ENCODE results near the gene SPAG9. TPM values are rescaled to one million over a fixed set of nuclear protein-coding genes. Genes with fewer than 3 reads are reported as not detected.
"Not testable (repeated sequence)": the region's sequence is repeated elsewhere in the genome, so short reads cannot be mapped to it uniquely, and the experiment has no call there.

SPAG9 gene
- total RNA-seq, 1 donor from 2014 or later: 307 TPM

DNA sequence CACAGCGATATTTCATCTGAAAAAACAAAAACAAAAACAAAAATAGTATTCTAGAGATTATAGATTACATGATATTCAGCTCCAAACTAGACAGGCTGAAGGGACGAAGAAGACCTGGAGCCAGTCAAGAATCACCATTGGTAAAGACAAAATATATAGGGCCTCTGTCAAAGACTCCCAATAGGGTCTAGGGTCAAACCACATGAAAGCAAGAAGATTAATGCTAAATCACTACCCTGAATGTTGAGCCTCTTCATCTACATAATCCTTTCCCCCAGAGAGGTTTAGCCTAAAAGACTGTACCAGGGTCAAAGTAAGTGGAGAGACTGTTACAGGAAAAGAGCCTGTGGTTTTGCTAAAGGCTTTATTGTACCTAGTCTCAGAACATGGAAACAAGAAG lies 21.9 kb upstream of the SPAG9 start:
- DNase-seq: no peak

DNA sequence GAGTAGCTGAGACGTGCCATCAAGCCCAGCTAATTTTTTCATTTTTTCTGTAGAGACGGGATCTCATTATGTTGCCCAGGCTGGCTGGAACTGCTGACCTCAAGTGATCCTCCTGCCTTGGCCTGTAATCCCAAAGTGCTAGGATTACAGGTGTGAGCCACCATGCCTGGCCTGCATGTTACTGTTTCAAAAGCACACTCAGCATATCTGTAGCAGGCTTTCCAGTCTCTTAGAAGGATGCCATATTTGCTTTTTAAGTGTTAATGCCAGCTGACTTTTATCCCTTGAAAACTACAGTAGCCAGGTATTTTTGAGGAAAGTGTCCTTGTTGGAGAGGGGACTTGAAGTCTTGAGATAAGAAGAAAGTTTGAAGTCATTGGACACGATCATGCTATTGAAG lies 15.3 kb upstream of the SPAG9 start:
- no peak for DNase-seq

DNA sequence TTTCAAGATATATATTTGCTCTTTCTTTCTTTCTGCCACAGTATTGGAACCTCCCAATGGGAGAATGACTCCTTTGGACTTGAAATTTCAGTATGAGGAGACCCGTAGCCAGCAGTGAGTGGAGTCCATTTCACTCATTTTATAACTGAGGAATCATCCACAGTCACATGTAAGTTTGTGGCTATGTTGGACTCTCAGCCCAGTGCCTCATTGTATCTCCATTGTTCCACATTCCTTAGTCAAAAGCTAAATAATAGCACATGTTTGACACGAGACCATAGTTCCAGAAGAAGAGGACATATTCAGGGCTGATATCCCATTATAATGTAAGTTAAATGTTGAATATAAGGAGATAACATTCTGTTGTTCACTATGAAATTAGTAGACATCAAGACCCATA lies 12.7 kb upstream of the SPAG9 start:
- no peak for DNase-seq

DNA sequence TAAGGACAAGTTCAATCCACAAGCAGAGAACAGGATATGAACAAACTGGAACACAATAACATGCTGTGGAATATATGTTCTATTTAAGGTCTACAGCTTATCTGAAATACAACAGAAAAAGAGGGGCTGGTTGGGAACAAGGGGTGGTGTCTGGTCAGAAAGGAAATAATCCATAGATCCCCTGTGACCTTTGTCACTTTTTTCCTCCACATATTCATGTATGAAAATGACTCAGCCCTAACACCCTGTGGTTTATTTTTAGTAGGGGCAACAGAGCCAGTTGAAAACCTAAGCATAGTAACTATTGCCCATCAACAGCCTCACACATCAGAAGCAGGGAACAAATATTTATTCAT lies 12.3 kb upstream of the SPAG9 start:
- DNase-seq: no peak

DNA sequence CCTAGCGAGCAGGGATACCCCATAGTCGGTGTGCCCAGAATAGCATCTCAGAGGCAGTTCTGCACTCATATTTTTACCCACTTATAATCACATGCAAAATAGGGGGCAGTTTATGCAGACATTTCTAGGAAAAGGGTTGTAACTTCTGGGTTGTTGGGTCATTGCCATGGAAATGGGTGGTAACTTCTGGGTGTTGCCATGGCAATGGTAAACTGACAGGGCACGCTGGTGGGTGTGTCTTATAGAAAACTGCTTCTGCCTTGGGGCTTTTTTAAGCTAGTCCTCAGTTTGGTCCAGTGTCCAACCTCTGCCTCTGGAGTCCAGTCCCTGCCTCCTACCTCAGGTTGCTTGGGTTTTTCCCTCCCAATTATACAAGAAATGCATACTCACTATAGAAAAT lies 7.4 kb upstream of the SPAG9 start:
- no peak for DNase-seq

DNA sequence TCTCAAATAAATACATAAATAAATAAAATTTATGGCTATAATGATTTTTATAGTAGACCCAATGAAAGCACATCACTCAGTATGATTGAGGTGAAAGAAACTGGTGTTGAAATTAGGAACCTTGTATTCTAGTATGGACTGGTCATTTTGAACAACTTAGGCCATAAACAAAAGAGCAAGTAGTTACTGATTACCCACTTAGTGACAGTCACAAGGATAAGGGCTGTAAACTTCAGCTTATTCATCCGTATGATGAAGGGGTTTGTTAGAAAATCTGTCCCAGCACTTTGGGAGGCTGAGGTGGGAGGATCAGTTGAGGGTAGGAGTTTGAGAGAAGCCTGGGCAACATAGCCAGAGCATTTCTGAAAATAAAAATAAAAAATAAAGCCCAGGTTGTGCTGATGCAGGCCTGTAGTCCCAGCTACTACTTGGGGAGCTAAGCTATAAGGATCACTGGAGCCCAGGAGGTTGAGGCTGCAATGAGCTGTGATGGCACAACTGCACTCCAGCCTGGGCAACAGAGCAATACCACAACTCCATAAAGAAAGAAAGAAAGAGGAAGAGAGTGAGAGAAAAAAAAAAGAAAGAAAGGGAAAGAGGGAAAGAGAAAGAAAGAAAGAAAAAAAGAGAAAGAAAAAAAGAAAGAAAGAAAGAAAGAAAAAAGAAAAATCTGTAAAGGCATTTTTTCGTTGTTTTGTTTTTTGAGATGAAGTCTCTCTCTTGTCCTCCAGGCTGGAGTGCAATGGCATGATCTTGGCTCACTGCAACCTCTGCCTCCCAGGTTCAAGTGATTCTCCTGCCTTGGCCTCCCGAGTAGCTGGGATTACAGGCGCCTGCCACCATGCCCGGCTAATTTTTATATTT lies 4.2 kb upstream of the SPAG9 start:
- no peak for DNase-seq

DNA sequence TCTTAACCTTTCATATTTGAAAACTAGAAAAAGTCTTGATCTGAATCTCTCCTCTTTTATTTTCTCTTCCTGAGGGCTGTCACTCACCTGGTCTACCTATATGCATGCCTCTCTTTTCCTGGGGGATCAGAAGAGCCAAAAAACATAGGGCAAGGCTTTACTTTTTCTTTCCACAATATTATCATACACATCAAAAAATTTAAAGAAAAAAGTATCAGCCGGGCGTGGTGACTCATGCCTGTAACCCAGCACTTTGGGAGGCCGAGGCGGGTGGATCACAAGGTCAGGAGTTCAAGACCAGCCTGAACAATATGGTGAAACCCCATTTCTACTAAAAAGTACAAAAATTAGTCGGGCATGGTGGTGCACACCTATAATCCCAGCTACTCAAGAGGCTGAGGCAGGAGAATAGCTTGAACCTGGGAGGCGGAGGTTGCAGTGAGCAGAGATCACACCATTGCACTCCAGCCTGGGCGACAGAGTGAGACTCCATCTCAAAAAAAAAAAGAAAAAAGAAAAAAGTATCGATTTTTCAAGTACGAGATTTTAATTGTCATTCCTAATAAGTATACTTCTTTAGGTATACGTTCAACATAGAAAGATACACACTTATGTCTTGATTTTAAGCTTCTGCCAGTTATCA lies 1.9 kb upstream of the SPAG9 start:
- not testable (repeated sequence) for DNase-seq

DNA sequence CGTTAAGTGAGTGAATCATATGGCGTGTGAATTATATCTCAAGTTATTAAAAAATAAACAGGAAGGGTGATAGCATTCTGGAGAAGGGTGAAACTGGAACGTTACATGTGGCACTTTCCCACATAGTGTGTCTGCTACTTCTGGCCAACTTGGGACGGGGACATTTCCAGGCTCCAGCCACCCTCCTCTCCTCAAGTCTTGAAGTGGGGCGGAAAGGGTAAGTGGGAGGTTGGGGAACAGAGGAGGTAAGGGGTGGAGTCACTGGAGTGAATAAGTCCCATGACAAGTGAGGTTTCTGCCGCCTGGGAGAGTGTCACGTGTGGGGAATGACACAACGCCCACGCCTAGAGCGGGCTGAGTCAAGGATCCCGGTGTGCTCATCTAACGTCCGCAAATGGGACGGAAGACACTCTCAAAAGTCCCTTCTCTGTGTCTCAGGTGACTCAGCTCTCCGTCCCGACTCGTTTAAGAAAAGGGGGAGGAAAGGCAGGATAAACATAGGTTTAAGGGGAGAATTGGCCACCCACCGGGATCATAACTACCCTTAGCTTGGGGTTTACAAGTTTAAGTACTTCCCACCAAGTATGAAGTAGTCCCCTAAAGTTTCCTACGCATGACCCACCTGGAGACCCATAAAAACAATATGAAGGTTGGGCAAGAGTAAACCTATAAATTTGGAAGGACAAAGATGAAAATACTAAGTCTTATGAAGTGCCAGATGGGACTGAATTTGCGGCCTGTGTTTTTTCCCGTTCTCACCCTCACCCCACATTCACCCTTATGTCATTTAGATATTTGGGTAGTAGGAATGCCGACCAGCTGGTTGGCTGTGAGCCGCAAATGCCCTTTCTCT lies 1.2 kb upstream of the SPAG9 start:
- DNase-seq: peak; percentile 73

DNA sequence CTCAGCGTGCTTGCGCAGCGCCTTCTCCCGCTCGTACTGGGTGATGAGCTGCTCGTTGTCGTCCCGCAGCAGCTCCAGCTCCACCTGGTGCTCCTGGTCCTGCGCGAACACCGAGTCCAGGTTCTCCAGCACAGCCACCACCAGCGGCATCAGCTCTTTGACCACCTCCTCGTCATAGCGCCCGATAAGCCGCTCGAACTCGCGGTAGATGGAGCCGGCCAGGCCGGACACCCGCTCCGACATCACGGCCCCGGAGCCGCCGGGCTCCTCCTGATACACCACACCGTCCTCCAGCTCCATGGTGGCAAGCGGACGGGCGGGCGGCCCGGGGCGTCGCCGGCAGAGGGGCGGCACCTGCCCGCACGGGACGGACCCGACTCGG lies 320 bp downstream of the SPAG9 start:
- DNase-seq: peak; percentile 36

DNA sequence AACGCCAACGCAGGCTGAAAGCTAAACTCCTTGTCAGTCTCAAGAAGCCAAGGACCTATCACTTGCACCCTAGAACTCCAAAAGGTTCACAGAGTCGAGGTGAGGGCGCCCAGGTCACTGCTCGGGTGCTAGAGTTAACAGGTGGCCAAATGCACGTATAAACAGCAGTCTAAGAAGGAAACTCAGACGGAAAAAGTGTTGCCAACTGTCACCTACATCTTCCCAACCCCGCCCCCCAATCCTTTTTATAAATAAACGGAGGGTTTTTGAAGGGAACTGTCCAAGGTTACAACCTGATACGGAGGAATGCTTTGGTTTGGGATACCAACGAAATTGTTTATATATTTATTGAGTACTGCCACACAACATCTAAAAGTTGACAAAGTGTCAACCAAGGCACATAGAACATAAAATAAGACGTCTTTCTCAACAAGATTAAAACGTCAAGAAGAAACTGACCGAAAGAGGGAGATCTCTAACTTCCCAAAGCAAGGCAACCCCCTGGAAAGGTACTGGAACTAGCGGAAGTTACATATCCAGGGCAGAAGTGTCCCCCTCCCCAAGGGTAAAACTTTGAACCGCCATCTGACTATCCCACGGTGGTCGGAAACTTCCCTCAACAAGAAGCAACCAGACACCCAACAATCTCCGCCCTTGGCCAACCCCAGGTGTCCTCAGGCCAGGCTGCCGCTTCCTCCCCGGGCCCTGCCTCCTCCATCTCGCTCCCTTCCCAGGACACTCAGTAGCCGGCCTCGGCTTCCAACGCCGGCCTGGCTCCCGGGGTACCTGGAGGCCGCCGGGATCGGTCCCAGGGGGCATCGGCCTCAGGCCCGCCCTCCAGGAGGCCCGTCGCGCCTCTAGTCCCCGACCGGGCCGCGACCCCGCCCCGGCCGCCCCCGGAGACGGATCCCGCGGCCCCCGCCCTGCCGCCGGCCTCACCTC lies 982 bp downstream of the SPAG9 start:
- no peak for DNase-seq

DNA sequence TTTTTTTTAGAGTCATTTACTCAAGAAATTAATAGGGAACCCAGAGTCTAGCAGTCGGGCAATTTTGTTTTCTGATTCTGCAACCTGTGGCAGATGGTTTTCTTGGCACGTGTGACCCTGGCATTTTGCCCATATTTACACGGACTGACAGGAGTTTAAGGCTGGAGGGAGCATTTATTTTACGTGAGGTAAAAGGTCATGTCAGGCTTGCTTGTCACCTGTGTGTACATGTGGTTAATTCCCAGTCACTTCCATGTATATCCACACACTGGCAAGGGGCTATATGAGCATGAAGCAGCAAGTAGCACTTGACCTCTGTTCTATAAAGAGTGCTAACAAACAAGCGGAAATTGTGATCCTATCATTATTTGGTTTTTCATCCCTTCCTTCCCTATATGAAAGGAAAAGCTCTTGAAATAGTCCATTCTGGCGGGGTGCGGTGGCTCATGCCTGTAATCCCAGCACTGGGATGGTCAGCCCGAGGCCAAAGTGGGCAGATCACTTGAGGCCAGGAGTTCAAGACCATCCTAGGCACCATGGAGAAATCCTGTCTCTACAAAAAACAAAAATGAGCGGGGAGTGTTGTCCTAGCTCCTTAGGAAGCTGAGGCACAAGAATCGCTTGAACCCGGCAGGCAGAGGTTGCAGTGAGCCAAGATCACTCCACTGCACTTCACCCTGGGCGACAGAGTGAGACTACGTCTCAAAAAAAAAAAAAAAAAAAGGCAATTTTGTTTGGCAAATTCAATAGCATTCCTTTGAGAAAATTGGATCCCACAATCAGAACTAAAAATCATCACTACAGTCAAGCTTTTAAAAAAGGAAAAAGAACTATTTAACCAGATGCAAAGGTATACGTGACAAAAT lies 2.1 kb downstream of the SPAG9 start:
- DNase-seq: no peak

DNA sequence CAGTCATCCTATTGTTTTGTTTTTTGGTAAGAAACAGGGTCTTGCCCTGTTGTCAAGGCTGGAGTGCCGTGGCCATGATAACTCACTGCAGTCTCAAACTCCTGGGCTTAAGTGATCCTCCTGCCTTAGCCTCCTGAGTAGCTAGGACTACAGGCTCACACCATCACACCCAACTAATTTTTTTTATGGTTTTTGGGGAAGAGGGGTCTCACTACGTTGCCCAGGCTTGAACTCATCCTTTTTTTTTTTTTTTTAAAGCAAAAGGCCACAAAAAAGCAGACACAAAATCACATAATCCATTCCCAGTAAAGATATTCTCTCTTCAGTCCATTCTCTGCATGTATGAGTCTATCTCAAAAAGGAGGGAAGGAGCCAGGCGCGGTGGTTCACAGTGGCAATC lies 5.5 kb downstream of the SPAG9 start:
- no peak for DNase-seq

DNA sequence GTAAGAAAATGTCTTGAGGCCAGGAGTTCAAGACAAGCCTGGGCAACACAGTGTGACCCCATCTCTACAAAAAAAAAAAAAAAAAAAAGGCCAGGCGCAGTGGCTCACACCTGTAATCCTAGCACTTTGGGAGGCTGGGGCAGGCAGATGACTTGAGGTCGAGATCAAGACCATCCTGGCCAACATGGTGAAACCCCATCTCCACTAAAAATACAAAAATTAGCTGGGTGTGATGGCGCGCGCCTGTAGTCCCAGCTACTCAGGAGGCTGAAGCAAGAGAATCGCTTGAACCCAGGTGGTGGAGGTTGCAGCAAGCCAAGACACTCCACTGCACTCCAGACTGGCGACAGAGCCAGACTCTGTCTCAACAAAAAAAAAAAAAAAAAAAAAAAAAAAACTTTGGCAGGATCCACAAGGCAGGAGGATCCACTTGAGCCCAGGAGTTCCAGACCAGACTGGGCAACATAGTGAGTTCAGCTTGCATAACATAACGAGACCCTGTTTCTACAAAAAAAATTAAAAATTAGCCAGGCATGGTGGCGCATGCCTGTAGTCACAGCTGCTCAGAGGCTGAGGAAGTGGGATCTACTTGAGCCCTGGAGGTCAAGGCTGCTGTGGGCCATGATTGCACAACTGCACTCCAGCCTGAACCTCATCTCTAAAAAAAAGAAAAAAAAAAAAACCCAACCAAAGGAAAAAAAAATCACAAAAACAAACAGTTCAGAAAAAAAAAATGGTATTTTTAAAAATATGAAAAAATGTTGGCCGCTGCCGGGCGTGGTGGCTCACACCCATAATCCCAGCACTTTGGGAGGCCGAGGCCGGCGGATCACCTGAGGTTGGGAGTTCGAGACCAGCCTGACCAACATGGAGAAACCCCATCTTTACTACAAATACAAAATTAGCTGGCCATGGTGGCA lies 8.1 kb downstream of the SPAG9 start:
- not testable (repeated sequence) for DNase-seq

DNA sequence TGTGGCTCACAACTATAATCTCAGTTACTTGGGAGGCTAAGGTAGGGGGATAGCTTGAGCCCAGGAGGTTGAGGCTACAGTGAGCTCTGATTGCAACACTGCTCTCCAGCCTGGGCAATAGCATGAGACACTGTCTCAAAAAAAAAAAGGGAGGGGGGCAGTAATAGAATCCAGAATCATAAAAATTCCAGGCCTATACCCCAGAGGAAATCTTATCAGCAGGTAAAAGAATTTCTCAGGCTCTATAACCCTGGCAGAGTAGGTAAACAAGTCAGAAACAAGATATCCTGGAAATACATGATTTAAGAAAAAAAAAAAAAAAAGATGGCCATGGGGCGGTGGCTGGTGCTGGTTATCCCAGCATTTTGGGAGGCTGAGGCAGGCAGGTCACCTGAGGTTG lies 12.9 kb downstream of the SPAG9 start:
- no peak for DNase-seq

DNA sequence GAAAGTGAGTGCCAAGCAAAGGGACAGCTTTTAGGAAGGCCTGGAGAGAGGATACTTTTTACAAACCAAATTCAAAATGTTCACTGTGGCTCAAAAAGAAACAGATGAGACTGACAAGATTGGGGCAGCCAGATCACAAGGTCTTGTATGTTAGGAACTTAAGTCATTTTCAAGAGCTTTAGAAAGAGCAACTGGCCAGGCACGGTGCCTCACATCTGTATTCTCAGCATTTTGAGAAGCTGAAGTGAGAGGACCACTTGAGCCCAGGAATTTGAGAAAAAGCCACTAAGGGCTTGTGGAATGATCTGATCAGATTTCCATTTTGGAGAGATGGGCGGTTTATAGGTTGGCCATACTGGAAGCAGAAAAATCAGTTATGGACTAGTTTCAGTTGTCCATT lies 17.2 kb downstream of the SPAG9 start:
- DNase-seq: no peak

DNA sequence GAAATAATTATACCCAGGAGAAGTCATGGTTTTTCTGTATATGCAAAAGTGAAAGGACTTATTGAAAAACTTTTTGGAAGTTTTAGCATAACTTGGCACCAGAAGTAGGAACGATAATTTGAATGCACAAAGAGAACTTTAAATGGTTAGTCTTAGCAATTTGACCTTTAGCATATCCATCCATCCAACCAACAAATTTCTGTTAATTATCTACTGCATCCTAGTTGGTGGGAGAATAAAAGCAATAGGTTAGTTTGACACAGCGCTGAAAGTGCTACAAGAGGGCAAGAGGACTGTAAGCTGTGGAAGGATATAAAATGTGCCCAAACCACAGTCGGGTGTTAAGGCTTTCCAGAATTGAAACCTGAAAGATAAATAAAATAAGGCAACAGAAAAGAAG lies 17.6 kb downstream of the SPAG9 start:
- DNase-seq: no peak

DNA sequence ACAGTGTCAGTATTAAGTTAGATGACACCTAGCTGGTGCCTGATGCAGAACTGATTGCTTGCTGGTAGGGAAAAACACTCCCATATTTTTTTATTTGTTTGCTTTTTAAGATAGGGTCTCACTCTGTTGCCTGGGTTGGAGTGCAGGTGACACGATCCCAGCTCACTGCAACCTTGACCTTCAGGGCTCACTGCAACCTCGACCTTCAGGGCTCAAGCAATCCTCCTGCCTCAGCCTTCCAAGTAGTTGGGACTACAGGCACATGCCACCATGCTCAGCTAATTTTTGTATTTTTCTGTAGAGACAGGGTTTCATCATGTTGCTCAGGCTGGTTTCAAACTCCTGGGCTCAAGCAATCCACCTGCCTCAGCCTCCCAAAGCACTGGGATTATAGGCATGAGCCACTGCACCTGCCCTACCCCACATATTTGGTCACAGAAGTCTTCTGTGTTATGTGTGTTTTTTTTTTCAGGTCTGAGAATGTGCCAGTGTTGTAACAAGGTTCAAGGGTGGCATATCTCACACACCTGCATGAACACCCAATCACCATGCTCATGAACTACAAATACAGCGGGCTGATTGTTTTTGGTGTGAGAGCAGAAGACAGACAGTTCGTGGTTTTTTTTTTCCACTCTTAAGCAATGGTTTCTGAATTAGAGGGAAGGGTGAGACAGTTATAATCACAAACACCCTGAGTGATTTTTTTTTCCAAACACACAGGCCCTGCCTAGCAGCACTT lies 22.8 kb downstream of the SPAG9 start:
- no peak for DNase-seq

DNA sequence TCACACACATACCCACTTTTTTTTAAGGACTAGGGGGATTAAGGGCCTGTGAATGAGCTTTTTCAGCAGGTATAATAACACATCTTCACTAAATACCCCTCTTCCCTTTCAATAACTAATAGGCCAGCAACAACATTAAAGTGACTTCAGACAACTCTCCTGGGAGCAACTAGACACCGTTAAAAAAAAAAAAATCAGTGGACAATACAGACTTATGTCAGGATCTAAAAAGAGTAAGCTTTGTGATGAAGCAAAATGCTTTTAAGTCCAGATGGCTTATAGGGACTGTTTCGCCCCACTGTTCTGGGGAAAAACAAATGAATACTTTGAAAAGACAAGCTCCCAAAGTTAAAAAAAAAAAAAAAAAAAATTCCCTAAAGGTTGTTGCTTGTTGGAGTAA lies 29.0 kb downstream of the SPAG9 start:
- no peak for DNase-seq

DNA sequence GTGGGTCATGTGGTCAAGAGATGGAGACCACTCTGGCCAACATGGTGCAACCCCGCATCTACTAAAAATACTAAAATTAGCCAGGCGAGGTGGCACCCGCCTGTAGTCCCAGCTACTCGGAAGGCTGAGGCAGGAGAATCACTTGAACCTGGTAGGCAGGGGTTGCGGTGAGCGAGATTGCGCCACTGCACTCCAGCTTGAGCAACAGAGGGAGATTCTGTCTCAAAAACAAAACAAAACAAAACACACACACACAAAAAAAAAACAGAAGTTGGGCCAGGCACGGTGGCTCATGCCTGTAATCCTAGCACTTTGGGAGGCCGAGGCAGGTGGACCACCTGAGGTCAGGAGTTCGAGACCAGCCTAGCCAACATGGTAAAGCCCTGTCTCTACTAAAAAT lies 31.8 kb downstream of the SPAG9 start:
- DNase-seq: not testable (repeated sequence)

All from occipital lobe (tissue), 2 donors.